Spleen (tissue), 11 donors: Measurements from ENCODE around the gene CAMK2G. TPM values are rescaled to one million over a fixed set of nuclear protein-coding genes. Genes with fewer than 3 reads are reported as not detected.
A peak's percentile ranks its signal among the peaks of the same experiment; 100 is the strongest.

Experiments used
- DNase-seq: peaks from one replicate; pipeline ENCODE4 v3.0.0-alpha.2; 2020
- H3K27ac ChIP-seq, 8 donors: fragments of 200-600 bp; sonication (generic) in 7 of 8; 1 replicate in 4 of 8; 2 replicates in 4 of 8; pipeline versions ENCODE4 v1.5.0 to v1.8.0; 2016 to 2021; ENCODE audit warnings: inconsistent platforms in 4 of 8, mild to moderate bottlenecking in 4 of 8, moderate library complexity in 1 of 8
- H3K27me3 ChIP-seq, 7 donors: fragments of 200-600 bp; sonication (generic) in 6 of 7; replicated peaks in 1 of 7; 1 replicate in 4 of 7; 2 replicates in 3 of 7; pipeline versions ENCODE4 v1.5.0 to v1.8.0; 2016 to 2021; ENCODE audit warnings: inconsistent platforms in 3 of 7, mild to moderate bottlenecking in 1 of 7
- H3K36me3 ChIP-seq, 6 donors: fragments of 200-600 bp; sonication (generic) in 5 of 6; 1 replicate in 4 of 6; 2 replicates in 2 of 6; pipeline versions ENCODE4 v1.5.0 to v1.8.0; 2016 to 2021; ENCODE audit warnings: inconsistent platforms in 2 of 6
- H3K4me1 ChIP-seq, 6 donors: fragments of 200-600 bp; sonication (generic) in 5 of 6; 1 replicate in 3 of 6; 2 replicates in 3 of 6; pipeline versions ENCODE4 v1.5.0 to v1.8.0; 2016 to 2021; ENCODE audit warnings: inconsistent platforms in 3 of 6
- H3K4me3 ChIP-seq, 8 donors: fragments of 200-600 bp; sonication (generic) in 7 of 8; 1 replicate in 4 of 8; 2 replicates in 4 of 8; pipeline versions ENCODE4 v1.5.0 to v1.8.0; 2016 to 2021; ENCODE audit warnings: inconsistent platforms in 4 of 8, mild to moderate bottlenecking in 4 of 8, moderate library complexity in 2 of 8
- H3K9me3 ChIP-seq, 8 donors: fragments of 200-600 bp; sonication (generic) in 7 of 8; 1 replicate in 4 of 8; 2 replicates in 4 of 8; pipeline versions ENCODE4 v1.5.0 to v1.8.0; 2016 to 2021; ENCODE audit warnings: inconsistent platforms in 4 of 8
- POLR2A ChIP-seq, 3 donors: fragments of 450-650 bp; IDR thresholded peaks; one replicate each; pipeline ENCODE4 v1.5.1; 2017; ENCODE audit warnings: antibody characterized with exemption in 3 of 3, mild to moderate bottlenecking in 1 of 3
- POLR2AphosphoS5 ChIP-seq, 3 donors: sonication (generic); formaldehyde crosslinking; IDR thresholded peaks; one replicate each; pipeline ENCODE4 v1.5.1; 2017; ENCODE audit warnings: antibody characterized with exemption in 3 of 3
- WGBS, 5 donors: extraction: QIAGEN DNeasy Blood & Tissue Kit in 3 of 5; methylation state at CpG; one replicate each; pipeline versions ENCODE4 v1.1.5 to v1.1.7; 2013 to 2018; 5-methylcytosine and 5-hydroxymethylcytosine counted together
- intact Hi-C: fragments of 100-400 bp; cut with DNase I; formaldehyde crosslinking; loops from one replicate; pipeline ENCODE4 v1.15.0; 2023; ENCODE audit warnings: low total_unique reads
- polyA plus RNA-seq, 3 donors: library from polyadenylated mRNA; stranded (reverse); fragments of 200-250 nt; gene quantifications; one replicate each; pipeline ENCODE4 v1.2.1, GENCODE V29; 2013
- total RNA-seq, 7 donors: library from RNA; depleted of rRNA in 3 of 7; stranded (reverse); fragments of >200 nt in 3 of 7; fragmentation: NEBNext Ultra II Directional in 4 of 7; extraction: Animal tissue kit (Norgen Biotek cat#: 25700) in 4 of 7; gene quantifications; one replicate each; pipeline versions ENCODE4 v1.1.0 to v1.2.1, GENCODE V29; 2016 to 2021
- TF ChIP-seq, protein P1 (sequence below), 11 experiments: fragments of 200-600 bp in 7 of 11; fragments of 450-650 bp in 4 of 11; sonication (generic) in 4 of 11; IDR thresholded peaks in 8 of 11; conservative IDR thresholded peaks in 3 of 11; 1 replicate in 7 of 11; 2 replicates in 4 of 11; pipeline versions ENCODE4 v1.4.0 to v1.8.0; 2016 to 2021; ENCODE audit warnings: antibody characterized with exemption in 11 of 11, inconsistent platforms in 4 of 11, mild to moderate bottlenecking in 1 of 11
- donor health status: healthy with polysubstance abuse.
- donor health status: DM: no; HTN: no; CAD: no; lungs with moderate emphysema.
- donor health status: DM: no; HTN: no; CAD: no.
- donor health status: Bipolar disorder and iron deficiency.
- donor health status: healthy.
- donor health status: DM: no; HTN: no; CAD: no.
- donor health status: DM: yes; HTN: yes; CAD: no.

Gene CAMK2G
- total and polyA plus RNA-seq, 10 donors = 10.4 to 55.2 (median 43.9) TPM

DNA sequence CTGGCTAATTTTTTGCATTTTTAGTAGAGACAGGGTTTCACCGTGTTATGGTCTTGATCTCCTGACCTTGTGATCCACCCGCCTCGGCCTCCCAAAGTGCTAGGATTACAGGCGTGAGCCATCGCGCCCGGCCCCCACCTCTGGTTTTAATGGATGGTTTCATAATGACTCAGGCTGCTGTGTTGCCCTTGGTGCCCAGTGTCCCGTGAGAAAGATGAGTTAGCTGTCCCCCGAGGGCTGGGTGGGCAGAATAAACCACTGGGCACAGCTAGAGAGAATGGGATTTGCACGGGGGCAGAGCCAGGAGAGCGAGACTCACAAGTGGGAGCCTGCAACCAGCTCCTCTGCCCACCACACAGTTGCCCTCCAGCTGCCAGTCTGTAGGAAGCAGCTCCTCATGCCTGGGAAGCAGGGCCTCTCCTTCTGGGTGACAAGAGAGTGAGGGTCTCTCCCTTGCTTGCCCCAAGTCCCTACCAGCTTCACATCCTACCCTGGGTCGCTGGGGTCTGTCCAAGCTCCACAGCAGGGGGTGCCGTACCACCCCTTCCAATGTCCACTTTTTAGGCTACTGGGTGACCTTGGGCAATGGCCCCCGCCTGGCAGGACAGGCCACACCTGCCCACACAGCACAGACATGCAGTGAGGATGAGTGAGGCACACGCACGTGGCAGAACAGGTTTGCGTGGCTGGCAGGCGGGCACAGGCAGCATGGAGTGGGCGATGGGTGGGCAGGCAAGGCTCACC is 46.8 kb downstream of the CAMK2G start:
- Histone ChIP-seq H3K9me3 (no peaks in the 10 kb centered on the region), H3K4me3 (no peak overlapping the region), H3K27ac (no peak overlapping the region), H3K4me1 (no peaks in the 10 kb centered on the region), H3K36me3 (peaks cover 0 to 100% (median 42%) of the 10 kb centered on the region in 6 donors), H3K27me3 (no peaks in the 10 kb centered on the region)
- 86 to 92% (median 90%) methylated on average over 18 to 19 of the region's 19 CpGs for WGBS, 5 donors
- peak in 1 of 3 donors; percentile 40 for TF ChIP-seq POLR2AphosphoS5 (IDR thresholded peaks at IDR 0.05)
- TF ChIP-seq POLR2A (IDR thresholded peaks at IDR 0.05) = no peak
- DNase-seq = no peak
- intact Hi-C loops = no loop called here

DNA sequence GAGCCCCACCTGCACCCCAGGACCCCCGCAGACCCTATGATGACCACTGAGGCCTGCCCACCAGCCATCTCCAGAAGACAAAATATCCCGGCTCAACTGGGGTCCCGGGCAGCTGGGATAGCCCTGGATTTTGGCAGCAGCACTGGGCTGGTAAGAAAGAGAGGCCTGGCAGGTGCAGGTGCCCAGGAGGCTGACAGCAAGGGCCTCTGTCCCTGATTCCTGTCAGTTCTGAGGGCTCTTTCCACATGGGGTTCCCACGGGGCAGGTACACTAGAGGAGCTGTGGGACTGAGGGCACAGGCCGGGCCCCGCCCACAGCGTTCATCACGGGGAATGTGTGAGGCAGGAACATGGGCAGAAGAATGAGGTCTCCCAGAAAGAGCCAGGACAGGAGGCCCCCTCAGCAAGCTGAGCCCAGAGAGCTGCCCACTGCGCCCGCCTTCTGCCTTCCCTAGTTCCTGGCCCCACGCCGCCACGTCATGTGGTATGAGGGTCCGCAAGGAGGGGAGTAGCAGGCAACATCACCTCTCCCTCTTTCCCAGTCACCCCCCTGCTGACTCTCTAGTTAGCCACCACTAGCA is 50.1 kb downstream of the CAMK2G start:
- no peak overlapping the region for H3K27ac ChIP-seq
- H3K9me3 ChIP-seq = no peaks in the 10 kb centered on the region

DNA sequence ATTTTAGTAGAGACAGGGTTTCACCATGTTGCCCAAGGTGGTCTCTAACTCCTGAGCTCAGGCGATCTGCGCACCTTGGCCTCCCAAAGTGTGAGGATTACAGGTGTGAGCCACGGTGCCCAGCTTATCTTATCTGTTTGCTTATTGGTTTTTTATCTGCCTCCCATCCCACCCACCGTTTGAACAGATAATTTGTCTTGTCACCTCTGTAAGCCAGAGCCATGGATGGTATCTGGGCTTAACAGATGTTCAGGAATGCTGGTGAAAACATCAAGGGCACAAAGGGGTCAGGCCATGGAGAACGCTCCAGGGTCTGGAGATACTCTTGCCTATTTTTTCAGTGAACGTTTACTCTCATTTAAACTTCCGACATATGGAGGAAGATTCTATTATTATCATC is 51.0 kb downstream of the CAMK2G start:
- DNase-seq = no peak
- peaks cover 0 to 18% (median 5%) of the 10 kb centered on the region in 6 donors for H3K4me1 ChIP-seq
- H3K27me3 ChIP-seq = no peaks in the 10 kb centered on the region
- intact Hi-C loops = no loop called here
- 86 to 96% (median 90%) methylated on average over 7 of the region's 7 CpGs for WGBS, 5 donors
- H3K4me3 ChIP-seq = no peak overlapping the region
- TF ChIP-seq POLR2AphosphoS5 (IDR thresholded peaks at IDR 0.05) (no peak), POLR2A (IDR thresholded peaks at IDR 0.05) (no peak)
- TF ChIP-seq, protein P1, sequence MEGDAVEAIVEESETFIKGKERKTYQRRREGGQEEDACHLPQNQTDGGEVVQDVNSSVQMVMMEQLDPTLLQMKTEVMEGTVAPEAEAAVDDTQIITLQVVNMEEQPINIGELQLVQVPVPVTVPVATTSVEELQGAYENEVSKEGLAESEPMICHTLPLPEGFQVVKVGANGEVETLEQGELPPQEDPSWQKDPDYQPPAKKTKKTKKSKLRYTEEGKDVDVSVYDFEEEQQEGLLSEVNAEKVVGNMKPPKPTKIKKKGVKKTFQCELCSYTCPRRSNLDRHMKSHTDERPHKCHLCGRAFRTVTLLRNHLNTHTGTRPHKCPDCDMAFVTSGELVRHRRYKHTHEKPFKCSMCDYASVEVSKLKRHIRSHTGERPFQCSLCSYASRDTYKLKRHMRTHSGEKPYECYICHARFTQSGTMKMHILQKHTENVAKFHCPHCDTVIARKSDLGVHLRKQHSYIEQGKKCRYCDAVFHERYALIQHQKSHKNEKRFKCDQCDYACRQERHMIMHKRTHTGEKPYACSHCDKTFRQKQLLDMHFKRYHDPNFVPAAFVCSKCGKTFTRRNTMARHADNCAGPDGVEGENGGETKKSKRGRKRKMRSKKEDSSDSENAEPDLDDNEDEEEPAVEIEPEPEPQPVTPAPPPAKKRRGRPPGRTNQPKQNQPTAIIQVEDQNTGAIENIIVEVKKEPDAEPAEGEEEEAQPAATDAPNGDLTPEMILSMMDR (IDR thresholded peaks at IDR 0.05 in 8 of 11, conservative IDR thresholded peaks at IDR 0.05 in 3 of 11) = no peak
- peaks cover 0 to 97% (median 68%) of the 10 kb centered on the region in 6 donors for H3K36me3 ChIP-seq
- no peaks in the 10 kb centered on the region for H3K9me3 ChIP-seq
- no peak overlapping the region for H3K27ac ChIP-seq

More for the DNA sequence above, 50.1 kb downstream of the CAMK2G start:
- Histone ChIP-seq H3K4me3 (no peak overlapping the region), H3K4me1 (peaks cover 0 to 9% (median 3%) of the 10 kb centered on the region in 6 donors), H3K27me3 (no peaks in the 10 kb centered on the region), H3K36me3 (peaks cover 0 to 97% (median 64%) of the 10 kb centered on the region in 6 donors)
- DNase-seq = no peak
- intact Hi-C loops = no loop called here
- TF ChIP-seq POLR2AphosphoS5 (IDR thresholded peaks at IDR 0.05) = no peak
- WGBS, 5 donors = 95 to 98% (median 96%) methylated on average over 12 to 14 of the region's 14 CpGs

DNA sequence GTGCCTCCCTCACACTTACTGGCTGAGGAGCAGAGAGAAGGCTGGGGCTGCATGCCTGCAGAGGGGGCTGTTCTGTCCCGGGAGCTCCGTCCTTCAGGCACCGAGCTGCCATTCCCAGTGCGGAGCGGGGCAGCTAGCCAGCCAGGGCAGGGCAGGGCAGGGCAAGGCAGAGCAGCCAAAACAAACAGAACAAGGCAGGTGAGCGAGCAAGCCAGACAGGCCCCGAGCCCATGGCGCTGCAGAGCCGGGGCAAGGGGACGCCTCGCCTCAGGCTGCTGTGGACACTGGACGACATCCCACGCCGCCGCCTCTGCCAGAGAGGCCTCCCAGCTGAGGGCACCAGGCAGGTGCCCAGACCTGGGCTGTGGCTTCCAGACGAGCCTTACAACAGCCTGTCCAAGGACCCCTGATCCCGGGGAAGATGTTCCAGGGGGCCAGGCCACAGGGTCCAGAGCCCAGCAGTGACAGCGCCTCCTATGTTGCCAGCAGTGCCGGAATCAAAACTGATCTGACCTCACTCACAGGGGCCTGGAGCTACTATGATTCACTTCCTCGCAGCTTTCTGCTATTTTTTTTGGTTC is 54.8 kb downstream of the CAMK2G start:
- TF ChIP-seq POLR2AphosphoS5 (IDR thresholded peaks at IDR 0.05) = peak in 1 of 3 donors; percentile 44
- TF ChIP-seq, protein P1 (IDR thresholded peaks at IDR 0.05 in 8 of 11, conservative IDR thresholded peaks at IDR 0.05 in 3 of 11) = no peak
- no peak for TF ChIP-seq POLR2A (IDR thresholded peaks at IDR 0.05)
- intact Hi-C loops = no loop called here
- WGBS, 5 donors = 89 to 93% (median 90%) methylated on average over 9 to 20 of the region's 20 CpGs
- peak; percentile 78 for DNase-seq
- peaks cover 0 to 97% (median 63%) of the 10 kb centered on the region in 6 donors for H3K36me3 ChIP-seq
- H3K4me3 ChIP-seq = no peak overlapping the region
- peaks cover 0 to 55% (median 18%) of the 10 kb centered on the region in 6 donors for H3K4me1 ChIP-seq
- no peaks in the 10 kb centered on the region for H3K27me3 ChIP-seq
- no peaks in the 10 kb centered on the region for H3K9me3 ChIP-seq
- H3K27ac ChIP-seq = peak overlapping the region in 5 of 8 donors; percentile 15 to 81 (median 73)

DNA sequence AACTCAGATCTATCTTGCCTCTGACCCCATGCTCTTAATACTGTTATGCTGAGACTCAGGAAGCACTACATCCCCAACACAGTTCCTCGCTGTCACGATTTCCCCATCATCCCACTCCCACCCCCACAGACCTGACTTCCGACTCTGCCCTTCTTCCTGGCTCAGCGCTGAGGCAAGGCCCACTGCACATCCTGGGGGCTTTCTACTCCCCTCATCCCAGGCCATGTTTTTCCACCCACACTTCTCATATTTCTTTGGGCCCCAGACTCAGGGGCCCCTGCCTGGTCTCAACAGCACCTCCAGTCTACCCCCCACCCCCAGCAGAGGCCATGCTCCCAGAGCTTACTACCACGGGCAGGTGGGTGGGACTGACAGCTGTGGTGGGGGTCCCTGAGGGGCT is 55.3 kb downstream of the CAMK2G start:
- peak overlapping the region in 5 of 8 donors; percentile 31 to 81 (median 73) for H3K27ac ChIP-seq
- H3K4me3 ChIP-seq = no peak overlapping the region
- DNase-seq = peak; percentile 75
- no peaks in the 10 kb centered on the region for H3K9me3 ChIP-seq
- 44 to 79% (median 63%) methylated on average over 5 of the region's 5 CpGs for WGBS, 5 donors
- peaks cover 0 to 59% (median 18%) of the 10 kb centered on the region in 6 donors for H3K4me1 ChIP-seq
- intact Hi-C loops = no loop called here
- no peak for TF ChIP-seq POLR2A (IDR thresholded peaks at IDR 0.05)
- TF ChIP-seq POLR2AphosphoS5 (IDR thresholded peaks at IDR 0.05) = no peak
- TF ChIP-seq, protein P1 (IDR thresholded peaks at IDR 0.05 in 8 of 11, conservative IDR thresholded peaks at IDR 0.05 in 3 of 11) = no peak
- no peaks in the 10 kb centered on the region for H3K27me3 ChIP-seq
- H3K36me3 ChIP-seq = peaks cover 0 to 97% (median 62%) of the 10 kb centered on the region in 6 donors
